MG63 (cell line): ENCODE measurements around the gene KRTAP17-1. TPM values are rescaled to one million over a fixed set of nuclear protein-coding genes. Genes with fewer than 3 reads are reported as not detected.
A peak's percentile ranks its signal among the peaks of the same experiment; 100 is the strongest.

Experiments
- DNase-seq: peaks from one replicate; pipeline ENCODE4 v3.0.0-alpha.2; 2020
- H3K27me3 ChIP-seq: fragments of 250-450 bp; sonication (Bioruptor Pico); 2 replicates; pipeline ENCODE4 v1.5.1; 2020; ENCODE audit warnings: mild to moderate bottlenecking, moderate library complexity
- H3K36me3 ChIP-seq: fragments of 250-450 bp; sonication (Bioruptor Pico); 2 replicates; pipeline ENCODE4 v1.5.1; 2020; ENCODE audit warnings: mild to moderate bottlenecking, moderate library complexity
- H3K4me3 ChIP-seq: fragments of 250-450 bp; sonication (Bioruptor Pico); 2 replicates; pipeline ENCODE4 v1.5.1; 2020; ENCODE audit warnings: mild to moderate bottlenecking, moderate library complexity
- H3K9me3 ChIP-seq: fragments of 250-450 bp; sonication (Bioruptor Pico); 2 replicates; pipeline ENCODE4 v1.5.1; 2020; ENCODE audit warnings: mild to moderate bottlenecking, moderate library complexity
- total RNA-seq: library from RNA; depleted of rRNA; stranded (reverse); fragments of >200 nt; shearing (Covaris generic); gene quantifications from 2 replicates; pipeline ENCODE4 v1.2.3, GENCODE V29; 2014; ENCODE audit warnings: low replicate concordance

Gene KRTAP17-1
- total RNA-seq, 1 experiment from 2014 or later = not detected

GRCh38 chr17:41322903-41323895 is 7.7 kb upstream of the KRTAP17-1 start:
- H3K4me3 ChIP-seq = no peak overlapping the region
- no peaks in the 10 kb centered on the region for H3K36me3 ChIP-seq
- H3K27me3 ChIP-seq = no peaks in the 10 kb centered on the region
- DNase-seq = no peak
- peaks cover 16% of the 10 kb centered on the region for H3K9me3 ChIP-seq

- no peak overlapping the region for H3K4me3 ChIP-seq
- H3K9me3 ChIP-seq = peaks cover 16% of the 10 kb centered on the region
- no peaks in the 10 kb centered on the region for H3K27me3 ChIP-seq
- no peak for DNase-seq
- no peaks in the 10 kb centered on the region for H3K36me3 ChIP-seq
These were observed 6.8 kb upstream of the KRTAP17-1 start for GRCh38 chr17:41322094-41322902.

- H3K4me3 ChIP-seq = no peak overlapping the region
- no peaks in the 10 kb centered on the region for H3K27me3 ChIP-seq
These were observed 2.7 kb upstream of the KRTAP17-1 start for GRCh38 chr17:41318231-41318630.

GRCh38 chr17:41315814-41316445 is 420 bp upstream of the KRTAP17-1 start:
- H3K9me3 ChIP-seq = peaks cover 20% of the 10 kb centered on the region
- no peaks in the 10 kb centered on the region for H3K27me3 ChIP-seq
- DNase-seq = no peak
- H3K36me3 ChIP-seq = no peaks in the 10 kb centered on the region
- H3K4me3 ChIP-seq = no peak overlapping the region

More at GRCh38 chr17:41318231-41318630, 2.7 kb upstream of the KRTAP17-1 start:
- Histone ChIP-seq H3K9me3 (peaks cover 18% of the 10 kb centered on the region), H3K36me3 (no peaks in the 10 kb centered on the region)
- DNase-seq = no peak

- no peaks in the 10 kb centered on the region; the same call in 1 of the 2 replicates for H3K36me3 ChIP-seq
- no peak overlapping the region for H3K4me3 ChIP-seq
- no peaks in the 10 kb centered on the region for H3K27me3 ChIP-seq
- DNase-seq = no peak
- peaks cover 9% of the 10 kb centered on the region for H3K9me3 ChIP-seq
These were observed 4.4 kb downstream of the KRTAP17-1 start for GRCh38 chr17:41311111-41311510.

- Histone ChIP-seq H3K36me3 (no peaks in the 10 kb centered on the region; the same call in 1 of the 2 replicates), H3K9me3 (peaks cover 9% of the 10 kb centered on the region), H3K4me3 (peak within 1 kb of the TSS; percentile 44), H3K27me3 (no peaks in the 10 kb centered on the region)
- DNase-seq = no peak
These were observed 6.6 kb downstream of the KRTAP17-1 start, which contains the start of gene KRTAP16-1 for GRCh38 chr17:41308918-41309359. TSS of gene KRTAP16-1 (minus strand) at chr17:41309309. CDS start at chr17:41309253, 56 bp downstream.

- peaks cover 7% of the 10 kb centered on the region for H3K9me3 ChIP-seq
- DNase-seq = peak; percentile 87
- no peaks in the 10 kb centered on the region for H3K27me3 ChIP-seq
- no peaks in the 10 kb centered on the region; the same call in 1 of the 2 replicates for H3K36me3 ChIP-seq
- peak overlapping the region; percentile 44 for H3K4me3 ChIP-seq
These were observed 7.1 kb downstream of the KRTAP17-1 start for GRCh38 chr17:41308251-41308917.

GRCh38 chr17:41307647-41308046 is 7.9 kb downstream of the KRTAP17-1 start:
- peak; percentile 95 for DNase-seq
- Histone ChIP-seq H3K27me3 (no peaks in the 10 kb centered on the region), H3K9me3 (peaks cover 7% of the 10 kb centered on the region), H3K4me3 (peak overlapping the region; percentile 44), H3K36me3 (no peaks in the 10 kb centered on the region; the same call in 1 of the 2 replicates)

GRCh38 chr17:41304091-41304490 is 11.4 kb downstream of the KRTAP17-1 start:
- H3K9me3 ChIP-seq = peaks cover 5% of the 10 kb centered on the region; the same call in 1 of the 2 replicates
- no peak for DNase-seq

GRCh38 chr17:41302981-41303380 is 12.5 kb downstream of the KRTAP17-1 start:
- H3K4me3 ChIP-seq = no peak overlapping the region
- DNase-seq = no peak
- H3K27me3 ChIP-seq = no peaks in the 10 kb centered on the region
- H3K36me3 ChIP-seq = no peaks in the 10 kb centered on the region
- H3K9me3 ChIP-seq = peaks cover 5% of the 10 kb centered on the region; the same call in 1 of the 2 replicates

More at GRCh38 chr17:41304091-41304490, 11.4 kb downstream of the KRTAP17-1 start:
- Histone ChIP-seq H3K27me3 (no peaks in the 10 kb centered on the region), H3K36me3 (no peaks in the 10 kb centered on the region), H3K4me3 (no peak overlapping the region)

- Histone ChIP-seq H3K36me3 (no peaks in the 10 kb centered on the region), H3K9me3 (peaks cover 5% of the 10 kb centered on the region; the same call in 1 of the 2 replicates), H3K4me3 (no peak within 1 kb of the TSS), H3K27me3 (no peaks in the 10 kb centered on the region)
- no peak for DNase-seq
These were observed 13.3 kb downstream of the KRTAP17-1 start, which contains the start of gene KRTAP29-1 for GRCh38 chr17:41301916-41302901. TSS of gene KRTAP29-1 (minus strand) at chr17:41302851. CDS start at chr17:41302851, 0 bp downstream.

- Histone ChIP-seq H3K27me3 (no peaks in the 10 kb centered on the region), H3K36me3 (no peaks in the 10 kb centered on the region), H3K9me3 (peaks cover 5% of the 10 kb centered on the region; the same call in 1 of the 2 replicates), H3K4me3 (no peak overlapping the region)
- no peak for DNase-seq
These were observed 14.2 kb downstream of the KRTAP17-1 start for GRCh38 chr17:41301204-41301790.

- Histone ChIP-seq H3K4me3 (no peak overlapping the region), H3K27me3 (no peaks in the 10 kb centered on the region), H3K9me3 (peaks cover 5% of the 10 kb centered on the region; the same call in 1 of the 2 replicates), H3K36me3 (no peaks in the 10 kb centered on the region)
- no peak for DNase-seq
These were observed 16.9 kb downstream of the KRTAP17-1 start for GRCh38 chr17:41298458-41299135.

- Histone ChIP-seq H3K36me3 (no peaks in the 10 kb centered on the region), H3K4me3 (no peak overlapping the region), H3K9me3 (peaks cover 3% of the 10 kb centered on the region; the same call in 1 of the 2 replicates), H3K27me3 (no peaks in the 10 kb centered on the region)
- DNase-seq = no peak
These were observed 18.7 kb downstream of the KRTAP17-1 start for GRCh38 chr17:41296846-41297245.
